ENCODE results near the gene SRSF4. TPM values are rescaled to one million over a fixed set of nuclear protein-coding genes. Genes with fewer than 3 reads are reported as not detected.

SRSF4 gene
- total and polyA plus RNA-seq, 2 of the 8 experiments (the other 6 are each of a cell fraction or from before 2014, with no cell fraction given), result 34.9 to 86.5 TPM

- TF ChIP-seq CHD7 (IDR thresholded peaks at IDR 0.05; ENCODE audit: insufficient replicate concordance, low read length) (no peak), BRCA1 (IDR thresholded peaks at IDR 0.05; ENCODE audit: low read depth, low read length) (no peak), SP2 (IDR thresholded peaks at IDR 0.05; ENCODE audit: low read length) (no peak), CHD2 (IDR thresholded peaks at IDR 0.05; ENCODE audit: low read length) (peak; percentile 42; the same call in 1 of the 2 replicates), CTCF (IDR thresholded peaks at IDR 0.05; ENCODE audit: control extremely low read depth in 1 of 3, insufficient read depth in 1 of 3, low read depth in 1 of 3, low read length in 3 of 3) (peak; percentile 92 to 99 (median 94)), CEBPB (IDR thresholded peaks at IDR 0.05; ENCODE audit: low read depth, low read length) (peak; percentile 40; the same call in 1 of the 2 replicates), SIX5 (IDR thresholded peaks at IDR 0.05; ENCODE audit: low read depth, low read length) (no peak), GTF2F1 (IDR thresholded peaks at IDR 0.05; ENCODE audit: borderline replicate concordance, low read depth, low read length) (no peak)
Observed at GRCh38 chr1:29202584-29203340, 21.1 kb upstream of the SRSF4 start (continued).

Data from H1 (cell line).